ENCODE data around the gene HLCS. TPM values are rescaled to one million over a fixed set of nuclear protein-coding genes. Genes with fewer than 3 reads are reported as not detected.

Gene HLCS
- total and polyA plus RNA-seq, 2 of the 8 experiments (the other 6 are each of a cell fraction or from before 2014, with no cell fraction given) = 4.7 to 12.2 TPM

GRCh38 chr21:36776981-36777617 lies 189.4 kb downstream of the HLCS start:
- ChIA-PET POLR2A (ENCODE audit: partially characterized antibody) (no interaction called here), CTCF (ENCODE audit: partially characterized antibody) (no interaction called here)
- FAIRE-seq (no peak), DNase-seq (ENCODE audit: low read depth in 1 of 2, low spot score in 2 of 2) (no peak)
- no peak overlapping the region for H2BK15ac ChIP-seq (ENCODE audit: low read length)
- H3K4ac ChIP-seq (replicated peaks; ENCODE audit: insufficient read length, low read depth, low read length) = no peak overlapping the region
- no peaks in the 10 kb centered on the region for H3K79me1 ChIP-seq (ENCODE audit: low read depth, low read length)
- no peak for TF ChIP-seq TAF7 (optimal IDR thresholded peaks at IDR 0.05; ENCODE audit: borderline replicate concordance, low read depth, low read length)
- TF ChIP-seq ATF3 (IDR thresholded peaks at IDR 0.05; ENCODE audit: insufficient read depth, low read depth, low read length) = no peak
- no peak for TF ChIP-seq SUZ12 (IDR thresholded peaks at IDR 0.05; ENCODE audit: low read length)
- TF ChIP-seq TEAD4 (IDR thresholded peaks at IDR 0.05; ENCODE audit: low read depth, low read length) = no peak
- no peak for TF ChIP-seq POLR2A (IDR thresholded peaks at IDR 0.05; ENCODE audit: control extremely low read depth in 1 of 2, low read depth in 2 of 2, low read length in 2 of 2)
- H2BK12ac ChIP-seq (ENCODE audit: low read depth, low read length) = no peak overlapping the region
- H3K9me3 ChIP-seq (ENCODE audit: insufficient read depth in 2 of 2, low read depth in 1 of 2, low read length in 1 of 2) = peaks cover 7 to 9% of the 10 kb centered on the region in 2 experiments
- H2BK120ac ChIP-seq (replicated peaks; ENCODE audit: low read depth, low read length) = no peak overlapping the region
- no peak overlapping the region for H2BK5ac ChIP-seq (ENCODE audit: low read depth, low read length)
- no peak overlapping the region for H4K91ac ChIP-seq (replicated peaks; ENCODE audit: insufficient read length, low read length)
- no peaks in the 10 kb centered on the region for H3K23me2 ChIP-seq (ENCODE audit: low read depth, low read length)
- no peak overlapping the region for H3K23ac ChIP-seq (ENCODE audit: insufficient read length)
- no peaks in the 10 kb centered on the region for H3K79me2 ChIP-seq (ENCODE audit: control insufficient read depth in 1 of 2, insufficient read depth in 2 of 2, low read length in 2 of 2)
- no peak overlapping the region for H4K5ac ChIP-seq (ENCODE audit: insufficient read length, low read depth, low read length)
- no peak overlapping the region for H3K4me3 ChIP-seq (ENCODE audit: extremely low read depth in 1 of 4, insufficient read depth in 2 of 4, low read depth in 3 of 4, low read length in 4 of 4)
- no peaks in the 10 kb centered on the region for H3K27me3 ChIP-seq (replicated peaks in 1 of 4; ENCODE audit: control insufficient read depth in 3 of 4, extremely low read depth in 1 of 4, insufficient read depth in 3 of 4, low read length in 3 of 4)
- no peak overlapping the region for H2BK20ac ChIP-seq (ENCODE audit: low read length)
- no peak overlapping the region for H3K56ac ChIP-seq (replicated peaks; ENCODE audit: insufficient read length, low read depth, low read length)
- no peak overlapping the region for H3K4me2 ChIP-seq (ENCODE audit: insufficient read depth in 1 of 2, low read depth in 2 of 2, low read length in 2 of 2)
- WGBS, 2 experiments (ENCODE audit: extremely low coverage in 1 of 2, insufficient coverage in 1 of 2, insufficient read length in 1 of 2, insufficient replicate concordance in 2 of 2, low coverage in 1 of 2, low lambda C conversion rate in 2 of 2, missing lambda C conversion rate in 1 of 2) = 86% methylated on average over 10 of the region's 10 CpGs; no CpG with 5 or more reads in 1 of the 2 experiments
- no peak overlapping the region for H3K14ac ChIP-seq (ENCODE audit: insufficient read length)
- no peak overlapping the region for H3K9ac ChIP-seq (replicated peaks in 1 of 4; ENCODE audit: extremely low read depth in 1 of 4, low read depth in 3 of 4, low read length in 3 of 4)
- no peaks in the 10 kb centered on the region for H4K20me1 ChIP-seq (replicated peaks in 1 of 2; ENCODE audit: control insufficient read depth in 1 of 2, insufficient read depth in 2 of 2, low read length in 2 of 2)
- H2AK5ac ChIP-seq (ENCODE audit: low read depth, low read length) = no peak overlapping the region
- H3K36me3 ChIP-seq (ENCODE audit: control insufficient read depth in 2 of 4, insufficient read depth in 4 of 4, low read length in 3 of 4) = no peaks in the 10 kb centered on the region; a peak in 1 of 8 replicates
- H2AFZ ChIP-seq (ENCODE audit: low read length) = no peak overlapping the region
- H3K18ac ChIP-seq (ENCODE audit: extremely low read depth, low read length) = no peak overlapping the region
- H4K8ac ChIP-seq (ENCODE audit: extremely low read depth, insufficient read depth, low read length) = no peak overlapping the region
- H3K27ac ChIP-seq (ENCODE audit: low read depth, low read length) = no peak overlapping the region
- no peaks in the 10 kb centered on the region for H3K4me1 ChIP-seq (replicated peaks in 1 of 4; ENCODE audit: control insufficient read depth in 3 of 4, insufficient read depth in 4 of 4, low read length in 3 of 4)

Measured in H1 (cell line).